HCEC 1CT (cell line): ENCODE results near the gene CPT1C.

Experiments
- DNase-seq: peaks from one replicate; pipeline ENCODE4 v3.0.0-alpha.2; 2017

The CPT1C gene

GRCh38 chr19:49690656-49691242 is at the start of gene CPT1C:
TSS of gene CPT1C (plus strand) at chr19:49691116. CDS start at chr19:49692253, 1,137 bp downstream.
- peak; percentile 77 for DNase-seq

GRCh38 chr19:49641688-49642491 is 49.0 kb upstream of the CPT1C start, which contains the start of gene SCAF1:
TSS of gene SCAF1 (plus strand) at chr19:49642209. CDS start at chr19:49645027, 2,818 bp downstream.
- peak; percentile 98 for DNase-seq

GRCh38 chr19:49642492-49643035 is 48.4 kb upstream of the CPT1C start:
- peak; percentile 12 for DNase-seq

- no peak for DNase-seq
These were observed 47.5 kb upstream of the CPT1C start for GRCh38 chr19:49643466-49643865.

DNA sequence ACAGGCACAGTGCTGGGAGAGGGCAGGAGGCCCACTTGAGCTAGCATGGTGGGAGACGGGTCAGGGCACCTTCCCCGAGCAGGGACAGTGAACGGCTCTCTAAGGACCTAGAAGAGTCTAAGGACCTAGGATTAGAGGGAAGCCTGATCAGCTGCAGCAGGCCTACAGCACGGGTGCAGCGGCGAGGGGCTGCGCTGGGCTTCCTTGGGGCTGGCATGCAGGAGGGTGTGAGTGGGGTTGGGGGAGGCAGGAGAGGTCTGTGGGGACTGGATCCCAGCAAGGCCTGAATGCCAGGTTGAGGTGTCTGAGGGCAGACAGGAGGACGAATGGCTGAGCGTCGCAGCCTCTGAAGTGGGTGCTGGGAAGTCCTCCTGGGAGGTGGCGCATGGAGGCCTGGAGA is 45.3 kb upstream of the CPT1C start:
- no peak for DNase-seq

DNA sequence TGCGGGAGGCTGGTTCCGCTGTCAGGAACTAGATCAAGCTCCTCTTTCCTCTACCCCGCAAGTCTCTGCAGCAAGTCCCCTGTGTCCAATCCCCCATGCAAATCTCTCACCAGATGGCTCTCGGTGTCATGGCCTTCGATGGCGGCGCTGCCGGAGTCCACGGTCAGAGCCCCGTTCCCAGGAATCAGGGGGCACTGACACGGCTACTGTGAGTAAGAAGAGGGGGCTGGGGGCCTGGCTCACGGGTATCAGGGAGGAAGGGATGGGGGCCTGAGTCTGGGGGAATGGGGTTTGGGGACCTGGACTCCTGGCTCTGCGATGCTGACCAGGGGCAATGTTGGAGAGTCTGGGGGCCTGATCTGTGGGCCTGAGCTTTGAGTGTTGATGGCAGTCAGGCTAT is 44.9 kb upstream of the CPT1C start:
- DNase-seq: no peak

GRCh38 chr19:49646586-49646985 is 44.3 kb upstream of the CPT1C start:
- no peak for DNase-seq

- DNase-seq: no peak
These were observed 39.7 kb upstream of the CPT1C start for GRCh38 chr19:49651029-49651819.

DNA sequence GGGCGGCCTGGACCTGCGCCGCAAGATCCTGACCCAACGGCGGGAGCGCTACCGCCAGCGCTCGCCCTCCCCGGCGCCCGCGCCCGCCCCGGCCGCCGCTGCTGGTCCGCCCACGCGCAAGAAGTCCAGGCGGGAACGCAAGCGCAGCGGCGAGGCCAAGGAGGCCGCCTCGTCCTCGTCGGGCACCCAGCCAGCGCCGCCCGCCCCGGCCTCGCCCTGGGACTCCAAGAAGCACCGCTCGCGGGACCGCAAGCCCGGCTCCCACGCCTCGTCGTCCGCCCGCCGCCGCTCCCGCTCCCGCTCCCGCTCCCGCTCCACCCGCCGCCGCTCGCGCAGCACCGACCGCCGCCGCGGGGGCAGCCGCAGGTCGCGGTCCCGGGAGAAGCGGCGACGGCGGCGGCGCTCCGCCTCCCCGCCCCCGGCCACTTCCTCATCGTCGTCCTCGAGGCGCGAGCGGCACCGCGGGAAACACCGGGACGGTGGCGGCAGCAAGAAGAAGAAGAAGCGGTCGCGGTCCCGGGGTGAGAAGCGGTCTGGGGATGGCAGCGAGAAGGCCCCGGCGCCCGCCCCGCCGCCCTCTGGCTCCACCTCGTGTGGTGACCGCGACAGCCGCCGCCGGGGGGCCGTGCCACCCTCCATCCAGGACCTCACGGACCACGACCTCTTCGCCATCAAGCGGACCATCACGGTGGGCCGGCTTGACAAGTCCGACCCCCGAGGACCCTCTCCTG is 38.9 kb upstream of the CPT1C start:
- no peak for DNase-seq

DNA sequence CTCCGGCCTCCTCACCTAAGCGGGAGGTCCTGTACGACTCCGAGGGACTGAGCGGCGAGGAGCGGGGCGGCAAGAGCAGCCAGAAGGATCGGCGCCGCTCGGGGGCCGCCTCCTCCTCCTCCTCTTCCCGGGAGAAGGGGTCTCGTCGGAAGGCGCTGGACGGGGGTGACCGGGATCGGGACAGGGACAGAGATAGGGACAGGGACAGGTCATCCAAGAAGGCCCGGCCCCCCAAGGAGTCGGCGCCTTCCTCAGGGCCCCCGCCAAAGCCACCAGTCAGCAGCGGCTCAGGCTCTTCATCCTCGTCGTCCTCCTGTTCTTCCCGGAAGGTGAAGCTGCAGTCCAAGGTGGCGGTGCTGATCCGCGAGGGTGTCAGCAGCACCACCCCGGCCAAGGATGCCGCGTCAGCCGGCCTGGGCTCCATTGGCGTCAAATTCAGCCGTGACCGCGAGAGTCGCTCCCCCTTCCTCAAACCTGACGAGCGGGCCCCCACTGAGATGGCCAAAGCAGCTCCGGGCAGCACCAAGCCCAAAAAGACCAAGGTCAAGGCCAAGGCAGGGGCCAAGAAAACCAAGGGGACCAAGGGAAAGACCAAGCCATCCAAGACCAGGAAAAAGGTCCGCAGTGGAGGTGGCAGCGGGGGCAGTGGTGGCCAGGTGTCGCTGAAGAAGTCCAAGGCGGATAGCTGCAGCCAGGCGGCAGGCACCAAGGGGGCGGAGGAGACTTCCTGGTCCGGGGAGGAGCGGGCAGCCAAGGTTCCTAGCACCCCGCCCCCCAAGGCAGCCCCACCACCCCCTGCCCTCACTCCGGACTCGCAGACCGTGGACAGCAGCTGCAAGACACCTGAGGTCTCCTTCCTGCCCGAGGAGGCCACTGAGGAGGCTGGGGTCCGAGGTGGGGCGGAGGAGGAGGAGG is 38.1 kb upstream of the CPT1C start:
- no peak for DNase-seq

DNA sequence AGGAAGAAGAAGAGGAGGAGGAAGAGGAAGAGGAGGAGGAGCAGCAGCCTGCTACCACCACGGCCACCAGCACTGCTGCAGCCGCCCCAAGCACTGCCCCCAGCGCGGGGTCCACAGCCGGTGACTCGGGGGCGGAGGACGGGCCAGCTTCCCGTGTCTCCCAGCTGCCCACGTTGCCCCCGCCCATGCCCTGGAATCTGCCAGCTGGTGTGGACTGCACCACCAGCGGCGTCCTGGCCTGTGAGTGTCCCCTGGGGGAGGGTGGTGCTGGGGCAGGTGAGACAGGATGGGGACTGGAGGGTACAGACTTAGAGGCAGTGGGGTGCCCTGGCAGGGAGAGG is 37.5 kb upstream of the CPT1C start:
- no peak for DNase-seq

- no peak for DNase-seq
These were observed 36.3 kb upstream of the CPT1C start for GRCh38 chr19:49654581-49654980.

DNA sequence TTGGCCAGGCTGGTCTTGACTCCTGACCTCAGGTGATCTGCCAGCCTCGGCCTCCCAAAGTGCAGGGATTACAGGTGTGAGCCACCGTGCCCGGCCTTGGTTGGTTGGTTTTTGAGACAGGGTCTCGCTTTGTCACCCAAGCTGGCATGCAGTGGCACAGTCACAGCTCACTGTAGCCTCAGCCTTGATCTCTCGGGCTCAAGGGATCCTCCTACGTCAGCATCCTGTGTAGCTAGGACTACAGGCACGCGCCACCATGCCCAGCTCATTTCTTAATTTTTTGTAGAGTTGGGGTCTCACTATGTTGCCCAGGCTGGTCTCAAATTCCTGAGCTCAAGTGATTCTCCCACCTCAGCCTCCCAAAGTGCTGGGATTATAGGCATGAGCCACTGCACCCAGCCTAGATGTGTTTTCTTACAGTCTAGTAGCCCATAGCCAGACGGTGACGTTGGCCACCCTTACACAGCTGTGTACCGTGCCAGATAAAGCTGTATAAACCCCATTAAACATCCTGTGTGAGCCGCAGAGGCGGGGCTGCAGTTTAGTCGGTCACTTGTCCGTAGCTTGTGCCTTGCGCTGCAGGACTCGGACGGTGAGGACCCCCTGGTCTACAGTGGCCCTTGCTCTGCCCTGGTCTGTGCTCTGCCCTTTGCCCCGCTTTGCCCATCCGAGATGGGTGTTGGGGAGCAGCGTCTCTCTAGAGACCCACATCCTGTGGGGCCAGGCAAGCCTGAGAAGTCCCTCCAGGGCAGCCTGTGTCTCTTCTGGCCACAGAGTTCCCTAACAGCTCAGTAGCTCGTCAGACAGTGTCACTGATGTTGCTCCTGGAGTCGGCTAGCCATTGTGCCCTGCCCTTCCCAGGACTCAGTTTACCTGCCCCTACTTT is 35.1 kb upstream of the CPT1C start:
- DNase-seq: no peak

GRCh38 chr19:49656456-49657109 is 34.3 kb upstream of the CPT1C start:
- DNase-seq: no peak

DNA sequence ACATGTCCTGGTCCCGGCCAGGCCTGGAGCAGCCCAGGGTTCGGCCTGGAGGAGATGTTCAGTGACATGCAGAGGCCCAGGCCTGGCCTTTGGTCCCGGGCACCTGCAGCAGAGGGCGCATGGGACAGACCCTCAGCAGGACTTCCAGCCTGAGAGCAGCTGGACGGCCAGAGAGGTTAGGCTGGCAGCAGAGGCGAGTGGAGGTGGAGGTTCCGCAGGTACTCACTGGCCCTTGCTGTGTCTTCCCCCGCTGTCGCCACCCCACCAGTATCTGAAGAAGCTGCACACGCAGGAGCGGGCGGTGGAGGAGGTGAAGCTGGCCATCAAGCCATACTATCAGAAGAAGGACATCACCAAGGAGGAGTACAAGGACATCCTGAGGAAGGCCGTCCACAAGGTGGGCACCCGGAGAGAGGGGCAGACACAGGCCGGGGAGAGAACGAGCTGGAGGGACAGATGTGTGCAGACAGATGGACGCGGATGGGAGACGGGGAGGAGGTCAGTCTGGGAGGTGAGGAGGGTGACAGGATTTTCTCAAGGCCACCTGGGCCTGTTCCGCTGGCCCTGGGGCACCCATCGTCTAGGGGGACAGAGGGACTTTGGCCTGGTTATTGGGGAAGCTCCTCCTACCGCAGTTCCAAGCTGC is 33.3 kb upstream of the CPT1C start:
- DNase-seq: no peak

DNA sequence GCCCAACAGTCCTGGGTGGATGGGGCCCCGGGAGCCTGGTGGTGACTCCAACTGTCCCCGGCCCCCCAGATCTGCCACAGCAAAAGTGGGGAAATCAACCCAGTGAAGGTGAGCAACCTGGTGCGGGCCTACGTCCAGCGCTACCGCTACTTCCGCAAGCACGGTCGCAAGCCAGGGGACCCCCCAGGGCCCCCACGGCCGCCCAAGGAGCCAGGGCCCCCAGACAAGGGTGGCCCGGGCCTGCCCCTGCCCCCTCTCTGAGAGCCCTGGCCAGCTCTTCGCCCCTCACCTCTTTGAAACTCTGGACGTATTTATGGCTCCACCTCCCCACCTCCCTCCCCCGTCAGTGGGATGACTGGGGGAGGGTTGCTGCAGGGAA is 32.8 kb upstream of the CPT1C start:
- no peak for DNase-seq

GRCh38 chr19:49658566-49659442 is 32.1 kb upstream of the CPT1C start:
- DNase-seq: no peak

DNA sequence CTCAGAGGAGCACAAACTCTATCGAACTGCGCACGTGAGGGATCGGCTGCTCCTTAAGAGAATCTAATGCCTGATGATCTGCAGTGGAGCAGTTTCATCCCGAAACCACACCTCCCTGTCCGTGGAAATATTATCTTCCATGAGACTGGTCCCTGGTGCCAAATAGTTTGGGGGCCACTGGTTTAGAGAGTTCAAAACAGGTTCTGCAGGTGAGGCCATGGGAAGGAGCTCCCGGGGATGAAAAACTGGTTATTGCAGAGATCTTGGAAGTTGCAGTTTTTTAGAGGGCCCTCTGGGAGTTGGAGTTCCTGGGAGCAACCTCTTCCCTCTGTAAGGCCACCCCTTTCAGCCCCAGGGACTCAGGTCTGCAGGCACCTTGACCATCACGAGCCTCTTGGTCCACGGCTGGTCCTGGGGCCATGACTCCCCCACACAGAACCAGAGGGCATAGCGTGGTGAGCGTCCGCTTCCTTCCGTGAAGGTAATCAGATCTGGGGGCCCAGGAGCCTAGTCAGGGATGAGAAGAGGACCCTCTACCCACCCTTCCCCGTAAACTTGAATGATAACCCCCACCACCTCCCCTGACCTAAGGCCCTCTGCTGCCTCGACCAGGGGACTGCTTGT is 30.5 kb upstream of the CPT1C start:
- no peak for DNase-seq
